Activated CD4-positive, alpha-beta T cell treated with anti-CD3 and anti-CD28 coated beads, Interleukin-2, amount 50 U/mL, for 24 hours (primary cell): ENCODE results near the gene INTS2.
"Not testable (repeated sequence)": the region's sequence is repeated elsewhere in the genome, so short reads cannot be mapped to it uniquely, and the experiment has no call there.

Experiments
- DNase-seq, 2 donors: peaks; one replicate each; pipeline ENCODE4 v3.0.0-alpha.2; 2020; ENCODE audit warnings: low read depth in 1 of 2, low spot score in 1 of 2

The INTS2 gene, protein sequence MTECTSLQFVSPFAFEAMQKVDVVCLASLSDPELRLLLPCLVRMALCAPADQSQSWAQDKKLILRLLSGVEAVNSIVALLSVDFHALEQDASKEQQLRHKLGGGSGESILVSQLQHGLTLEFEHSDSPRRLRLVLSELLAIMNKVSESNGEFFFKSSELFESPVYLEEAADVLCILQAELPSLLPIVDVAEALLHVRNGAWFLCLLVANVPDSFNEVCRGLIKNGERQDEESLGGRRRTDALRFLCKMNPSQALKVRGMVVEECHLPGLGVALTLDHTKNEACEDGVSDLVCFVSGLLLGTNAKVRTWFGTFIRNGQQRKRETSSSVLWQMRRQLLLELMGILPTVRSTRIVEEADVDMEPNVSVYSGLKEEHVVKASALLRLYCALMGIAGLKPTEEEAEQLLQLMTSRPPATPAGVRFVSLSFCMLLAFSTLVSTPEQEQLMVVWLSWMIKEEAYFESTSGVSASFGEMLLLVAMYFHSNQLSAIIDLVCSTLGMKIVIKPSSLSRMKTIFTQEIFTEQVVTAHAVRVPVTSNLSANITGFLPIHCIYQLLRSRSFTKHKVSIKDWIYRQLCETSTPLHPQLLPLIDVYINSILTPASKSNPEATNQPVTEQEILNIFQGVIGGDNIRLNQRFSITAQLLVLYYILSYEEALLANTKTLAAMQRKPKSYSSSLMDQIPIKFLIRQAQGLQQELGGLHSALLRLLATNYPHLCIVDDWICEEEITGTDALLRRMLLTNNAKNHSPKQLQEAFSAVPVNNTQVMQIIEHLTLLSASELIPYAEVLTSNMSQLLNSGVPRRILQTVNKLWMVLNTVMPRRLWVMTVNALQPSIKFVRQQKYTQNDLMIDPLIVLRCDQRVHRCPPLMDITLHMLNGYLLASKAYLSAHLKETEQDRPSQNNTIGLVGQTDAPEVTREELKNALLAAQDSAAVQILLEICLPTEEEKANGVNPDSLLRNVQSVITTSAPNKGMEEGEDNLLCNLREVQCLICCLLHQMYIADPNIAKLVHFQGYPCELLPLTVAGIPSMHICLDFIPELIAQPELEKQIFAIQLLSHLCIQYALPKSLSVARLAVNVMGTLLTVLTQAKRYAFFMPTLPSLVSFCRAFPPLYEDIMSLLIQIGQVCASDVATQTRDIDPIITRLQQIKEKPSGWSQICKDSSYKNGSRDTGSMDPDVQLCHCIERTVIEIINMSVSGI

GRCh38 chr17:61927208-61928100, at the start of gene INTS2:
Gene INTS2, minus strand, starts transcription at chr17:61927982. Its CDS starts 1,338 bp downstream, at chr17:61926644.
- DNase-seq, result peak; percentile 91 to 92

- DNase-seq, result no peak
Observed at GRCh38 chr17:61974115-61974514, 46.3 kb upstream of the INTS2 start.

DNA sequence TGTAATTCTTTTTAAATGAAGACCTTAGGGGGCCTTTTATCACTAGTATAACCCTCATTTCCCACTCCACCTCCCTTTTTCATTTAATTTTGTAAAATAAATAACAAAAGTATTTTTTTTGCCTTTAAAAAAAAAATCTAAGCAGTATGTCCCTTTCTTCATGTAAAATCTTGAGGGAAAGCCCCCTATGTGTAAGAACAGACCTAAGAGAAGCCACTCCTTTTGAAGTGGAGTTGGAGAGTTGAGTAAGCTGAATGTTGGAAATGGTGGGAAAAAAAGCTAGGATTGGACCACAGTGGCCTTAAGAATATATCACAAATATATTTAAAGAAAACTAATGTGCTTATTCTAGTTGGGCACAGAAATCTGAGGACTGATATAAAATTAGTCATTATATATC, 44.5 kb upstream of the INTS2 start:
- no peak for DNase-seq

DNA sequence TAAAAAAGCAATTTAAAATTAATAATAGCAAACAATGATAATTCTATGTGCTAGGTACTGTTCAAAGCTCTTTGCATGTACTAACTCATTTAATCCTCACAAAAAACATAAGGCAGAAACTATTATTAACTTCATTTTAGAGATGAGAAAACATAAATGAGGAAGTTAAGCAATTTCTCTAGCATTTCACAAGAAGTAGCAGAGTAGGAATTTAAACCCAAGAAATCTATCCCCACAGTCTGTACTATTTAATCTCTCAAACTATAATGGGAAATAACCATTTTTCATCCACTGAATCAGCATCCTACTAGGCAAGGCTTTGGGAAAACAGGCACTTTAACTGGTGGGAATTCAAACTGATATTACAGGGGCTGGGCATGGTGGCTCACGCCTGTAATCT, 42.2 kb upstream of the INTS2 start:
- DNase-seq, result no peak

GRCh38 chr17:61968757-61969156, 41.0 kb upstream of the INTS2 start:
- no peak for DNase-seq

GRCh38 chr17:61967729-61968128, 39.9 kb upstream of the INTS2 start:
- no peak for DNase-seq

GRCh38 chr17:61966191-61966590, 38.4 kb upstream of the INTS2 start:
- DNase-seq, result no peak

GRCh38 chr17:61955619-61956018, 27.8 kb upstream of the INTS2 start:
- no peak for DNase-seq

DNA sequence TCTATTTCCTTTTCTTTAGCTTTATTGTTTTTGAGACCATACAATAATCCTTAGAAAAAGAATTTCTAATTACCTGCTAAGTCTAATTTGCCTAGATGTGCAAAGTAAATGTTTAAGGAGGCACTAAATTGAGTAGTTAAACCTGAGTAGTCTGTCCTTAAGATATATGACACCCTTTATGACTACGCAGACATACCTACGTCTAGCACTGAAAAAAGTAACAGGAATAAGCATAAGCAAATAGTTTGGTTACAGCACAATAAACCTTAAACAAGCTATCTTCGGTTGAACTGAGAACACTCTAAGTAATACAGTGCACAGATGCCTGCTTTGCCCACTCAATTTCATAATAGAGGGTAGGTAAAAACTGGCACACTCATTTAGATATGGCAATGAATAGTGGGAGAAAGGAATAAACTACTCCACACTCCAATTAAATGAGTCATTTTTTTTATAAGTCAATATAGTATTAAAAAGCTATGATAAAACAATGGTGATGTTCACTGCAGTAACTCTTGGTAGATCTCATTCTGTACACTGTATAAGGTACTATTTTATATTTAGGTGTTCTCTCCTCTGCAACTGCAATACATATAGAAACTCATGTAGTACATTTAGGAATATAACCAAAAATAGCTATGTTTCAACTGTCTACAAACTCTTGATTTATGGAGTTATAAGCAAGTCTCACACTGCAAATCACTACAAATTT, 19.7 kb upstream of the INTS2 start:
- no peak for DNase-seq

- no peak for DNase-seq
Observed at GRCh38 chr17:61946359-61946758, 18.6 kb upstream of the INTS2 start.

GRCh38 chr17:61943117-61943516, 15.3 kb upstream of the INTS2 start:
- DNase-seq, result no peak

GRCh38 chr17:61942085-61942484, 14.3 kb upstream of the INTS2 start:
- no peak for DNase-seq

GRCh38 chr17:61928101-61928436, 287 bp upstream of the INTS2 start:
- no peak for DNase-seq

- DNase-seq, result no peak
Observed at GRCh38 chr17:61926826-61927207, 965 bp downstream of the INTS2 start.

GRCh38 chr17:61915162-61915561, 12.6 kb downstream of the INTS2 start:
- not testable (repeated sequence) for DNase-seq

GRCh38 chr17:61908292-61909037, 19.3 kb downstream of the INTS2 start:
- no peak for DNase-seq

DNA sequence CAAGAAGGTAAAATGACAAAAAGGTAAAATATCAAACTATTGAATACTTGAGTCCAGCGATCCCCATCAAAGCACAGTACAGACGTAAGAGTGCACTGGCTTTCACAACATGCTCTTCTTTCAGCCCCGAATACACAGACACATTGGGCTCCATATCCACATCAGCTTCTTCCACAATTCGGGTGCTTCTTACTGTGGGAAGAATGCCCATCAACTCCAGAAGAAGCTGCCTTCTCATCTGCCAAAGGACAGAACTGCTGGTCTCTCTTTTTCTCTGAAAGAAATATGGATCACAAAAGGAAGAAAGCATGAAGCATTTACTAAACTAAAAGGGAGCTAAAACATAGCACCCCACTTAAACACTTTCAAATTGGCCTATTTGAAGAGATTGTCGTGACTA, 20.4 kb downstream of the INTS2 start:
- no peak for DNase-seq

- DNase-seq, result no peak
Observed at GRCh38 chr17:61904094-61904710, 23.6 kb downstream of the INTS2 start.

GRCh38 chr17:61903251-61903650, 24.5 kb downstream of the INTS2 start:
- no peak for DNase-seq
